IMR-90 (cell line): ENCODE data around the gene TBCD. TPM values are rescaled to one million over a fixed set of nuclear protein-coding genes. Genes with fewer than 3 reads are reported as not detected.

ENCODE experiments used
- ATAC-seq: fragments of 200-7000 bp; cut with Tn5 transposase; 2 replicates; pipeline ENCODE4 v1.9.1; 2020; ENCODE audit warnings: low read depth, mild to moderate bottlenecking, moderate library complexity
- BruUV-seq: library from RNA; stranded (reverse); fragments of 400-500 nt; replicated peaks from 2 replicates; lab custom pipeline; 2021; lab: Mats Ljungman, UMichigan
- CTCF ChIA-PET: fragments of 300-600 bp; formaldehyde crosslinking; extraction: SDS; loops from one replicate; lab custom pipeline; 2021; ENCODE audit warnings: antibody characterized with exemption; lab: Yijun Ruan, JAX
- POLR2A ChIA-PET: fragments of 300-600 bp; sonication (Branson Sonifier 250); formaldehyde crosslinking; loops from one replicate; lab custom pipeline; 2022; ENCODE audit warnings: antibody characterized with exemption; ENCODE audit not compliant: unreplicated experiment; lab: Charles Lee
- DNase-seq: peaks from one replicate; pipeline ENCODE4 v3.0.0; 2013
- H2AFZ ChIP-seq: replicated peaks from 2 replicates; pipeline ENCODE3; 2013; ENCODE audit warnings: low read length, mild to moderate bottlenecking; ENCODE audit not compliant: poor library complexity
- H2AK5ac ChIP-seq: 2 replicates; pipeline ENCODE4 v1.6.1; 2013; ENCODE audit warnings: low read depth, low read length, inconsistent platforms
- H2AK9ac ChIP-seq: replicated peaks from 2 replicates; pipeline ENCODE3; 2013; ENCODE audit warnings: mild to moderate bottlenecking, low read depth, low read length, moderate library complexity; ENCODE audit not compliant: poor library complexity
- H2BK120ac ChIP-seq: 2 replicates; pipeline ENCODE4 v1.6.1; 2013; ENCODE audit warnings: low read depth, low read length, inconsistent platforms
- H2BK15ac ChIP-seq: 3 replicates; pipeline ENCODE4 v1.6.1; 2013; ENCODE audit warnings: low read depth, low read length, inconsistent platforms
- H2BK20ac ChIP-seq: 2 replicates; pipeline ENCODE4 v1.6.1; 2013; ENCODE audit warnings: low read depth, mild to moderate bottlenecking, inconsistent platforms, low read length, moderate library complexity
- H2BK5ac ChIP-seq: 2 replicates; pipeline ENCODE4 v1.6.1; 2013; ENCODE audit warnings: mild to moderate bottlenecking, low read depth, low read length, inconsistent platforms; ENCODE audit not compliant: poor library complexity, severe bottlenecking
- H3K14ac ChIP-seq: replicated peaks from 2 replicates; pipeline ENCODE4 v1.6.1; 2013; ENCODE audit warnings: low read depth, low read length, inconsistent platforms
- H3K18ac ChIP-seq: 2 replicates; pipeline ENCODE4 v1.6.1; 2013; ENCODE audit warnings: low read depth, low read length, control low read depth
- H3K23ac ChIP-seq: 2 replicates; pipeline ENCODE4 v1.6.1; 2013; ENCODE audit warnings: low read depth, low read length, inconsistent platforms
- H3K27ac ChIP-seq: 2 replicates; pipeline ENCODE4 v1.5.1; 2013; ENCODE audit warnings: mild to moderate bottlenecking, control low read depth, low read length; ENCODE audit not compliant: insufficient read depth
- H3K27me3 ChIP-seq: 2 replicates; pipeline ENCODE4 v1.6.1; 2013; ENCODE audit warnings: low read length; ENCODE audit not compliant: control insufficient read depth, insufficient read depth
- H3K36me3 ChIP-seq: 2 replicates; pipeline ENCODE4 v1.6.1; 2013; ENCODE audit warnings: low read length, mixed read lengths; ENCODE audit not compliant: control insufficient read depth, insufficient read depth
- H3K4ac ChIP-seq: 2 replicates; pipeline ENCODE4 v1.6.1; 2013; ENCODE audit warnings: low read depth, low read length, inconsistent platforms
- H3K4me1 ChIP-seq: 2 replicates; pipeline ENCODE4 v1.6.1; 2013; ENCODE audit warnings: low read length, mixed read lengths; ENCODE audit not compliant: control insufficient read depth, insufficient read depth
- H3K4me2 ChIP-seq: 2 replicates; pipeline ENCODE4 v1.6.1; 2013; ENCODE audit warnings: low read depth, mild to moderate bottlenecking, control low read depth, low read length, moderate library complexity
- H3K4me3 ChIP-seq: 2 replicates; pipeline ENCODE4 v1.5.1; 2013; ENCODE audit warnings: low read depth, mild to moderate bottlenecking, control low read depth, low read length, moderate library complexity; ENCODE audit not compliant: insufficient read depth
- H3K56ac ChIP-seq: 2 replicates; pipeline ENCODE4 v1.6.1; 2013; ENCODE audit warnings: low read length, inconsistent platforms; ENCODE audit not compliant: insufficient read depth; ENCODE audit errors: extremely low read depth
- H3K79me1 ChIP-seq, 2 experiments: 2 replicates each; pipeline ENCODE4 v1.6.1; 2013; ENCODE audit warnings: low read length in 2 of 2, inconsistent platforms in 1 of 2, low read depth in 1 of 2
- H3K9ac ChIP-seq: 2 replicates; pipeline ENCODE4 v1.6.1; 2013; ENCODE audit warnings: low read depth, low read length, control low read depth
- H3K9me1 ChIP-seq: 2 replicates; pipeline ENCODE4 v1.6.1; 2013; ENCODE audit warnings: low read length, inconsistent platforms; ENCODE audit not compliant: insufficient read depth
- H3K9me3 ChIP-seq: 2 replicates; pipeline ENCODE4 v1.6.1; 2013; ENCODE audit warnings: low read length; ENCODE audit not compliant: control insufficient read depth, insufficient read depth
- H4K20me1 ChIP-seq: 2 replicates; pipeline ENCODE4 v1.6.1; 2013; ENCODE audit warnings: low read length, inconsistent platforms; ENCODE audit not compliant: insufficient read depth
- H4K5ac ChIP-seq: 2 replicates; pipeline ENCODE4 v1.6.1; 2013; ENCODE audit warnings: mild to moderate bottlenecking, low read depth, low read length, control low read depth
- H4K8ac ChIP-seq, 2 experiments: 2 replicates each; pipeline ENCODE4 v1.6.1; 2013; ENCODE audit warnings: low read depth in 2 of 2, low read length in 2 of 2, control low read depth in 1 of 2, inconsistent platforms in 1 of 2
- H4K91ac ChIP-seq: 2 replicates; pipeline ENCODE4 v1.6.1; 2013; ENCODE audit warnings: low read depth, low read length, inconsistent platforms; ENCODE audit not compliant: insufficient read depth
- BHLHE40 ChIP-seq: fragments of 150-350 bp; IDR thresholded peaks from 2 replicates; pipeline ENCODE4 v1.6.1; 2016; ENCODE audit warnings: mild to moderate bottlenecking, low read depth, low read length
- CEBPB ChIP-seq: IDR thresholded peaks from 2 replicates; pipeline ENCODE4 v1.6.1; 2012; ENCODE audit warnings: low read depth, low read length, improper control_type of control experiment
- CHD1 ChIP-seq: IDR thresholded peaks from 2 replicates; pipeline ENCODE4 v1.6.1; 2012; ENCODE audit warnings: low read depth, low read length, improper control_type of control experiment
- FOS ChIP-seq: fragments of 150-350 bp; IDR thresholded peaks from 2 replicates; pipeline ENCODE4 v1.6.1; 2016; ENCODE audit warnings: low read depth, low read length
- MAFK ChIP-seq: IDR thresholded peaks from 2 replicates; pipeline ENCODE4 v1.6.1; 2012; ENCODE audit warnings: low read depth, low read length, improper control_type of control experiment
- MAZ ChIP-seq: IDR thresholded peaks from 2 replicates; pipeline ENCODE4 v1.6.1; 2012; ENCODE audit warnings: low read depth, mild to moderate bottlenecking, low read length, improper control_type of control experiment, moderate library complexity, borderline replicate concordance
- MXI1 ChIP-seq: IDR thresholded peaks from 2 replicates; pipeline ENCODE4 v1.6.1; 2012; ENCODE audit warnings: low read depth, mild to moderate bottlenecking, low read length, moderate library complexity, borderline replicate concordance
- NFE2L2 ChIP-seq: fragments of 150-350 bp; IDR thresholded peaks from 2 replicates; pipeline ENCODE4 v1.6.1; 2016; ENCODE audit warnings: low read depth, mild to moderate bottlenecking, low read length
- POLR2A ChIP-seq: IDR thresholded peaks from 2 replicates; pipeline ENCODE4 v1.6.1; 2012; ENCODE audit warnings: mild to moderate bottlenecking, low read depth, low read length
- RAD21 ChIP-seq: IDR thresholded peaks from 2 replicates; pipeline ENCODE4 v1.6.1; 2012; ENCODE audit warnings: low read length, improper control_type of control experiment
- RCOR1 ChIP-seq: IDR thresholded peaks from 2 replicates; pipeline ENCODE4 v1.6.1; 2012; ENCODE audit warnings: mild to moderate bottlenecking, low read length, improper control_type of control experiment; ENCODE audit not compliant: insufficient replicate concordance
- RFX5 ChIP-seq: IDR thresholded peaks from 2 replicates; pipeline ENCODE4 v1.8.0; 2012; ENCODE audit warnings: low read depth, mild to moderate bottlenecking, low read length, moderate library complexity
- SMC3 ChIP-seq: fragments of 150-350 bp; IDR thresholded peaks from 2 replicates; pipeline ENCODE4 v1.6.1; 2016; ENCODE audit warnings: low read depth, mild to moderate bottlenecking, antibody characterized with exemption, low read length, moderate library complexity
- WGBS, 2 experiments: methylation state at CpG; one replicate each; pipeline versions ENCODE4 v1.1.5 to v1.1.7; 2013; ENCODE audit warnings: missing lambda C conversion rate in 2 of 2; ENCODE audit not compliant: insufficient read length in 1 of 2; ENCODE audit errors: extremely low coverage in 2 of 2; 5-methylcytosine and 5-hydroxymethylcytosine counted together
- dilution Hi-C: fragments of 300-500 bp; cut with HindIII; formaldehyde crosslinking; loops from one replicate; pipeline ENCODE4 v1.14.3; 2018; ENCODE audit warnings: low sequenced_read_pairs; ENCODE audit not compliant: unreplicated experiment
- in situ Hi-C: fragments of 300-500 bp; cut with MboI; formaldehyde crosslinking; loops from 3 replicates; pipeline ENCODE4 v1.14.3; 2019; ENCODE audit warnings: low sequenced_read_pairs, inconsistent platforms, mixed read lengths
- intact Hi-C: fragments of 100-400 bp; cut with micrococcal nuclease; formaldehyde crosslinking; loops from 2 replicates; pipeline ENCODE4 v1.10.0; 2022
- polyA plus RNA-seq, 3 experiments: library from polyadenylated mRNA; depleted of rRNA; stranded (reverse); fragments of >200 nt; gene quantifications; 2 replicates each; pipeline ENCODE4 v1.2.3, GENCODE V29; 2012; ENCODE audit warnings: low replicate concordance in 1 of 3
- total RNA-seq: library from RNA; depleted of rRNA; stranded (reverse); fragments of >200 nt; gene quantifications from 2 replicates; pipeline ENCODE4 v1.2.3, GENCODE V29; 2012
- TF ChIP-seq, protein P1 (sequence below): conservative IDR thresholded peaks from 2 replicates; pipeline ENCODE4 v1.5.1; 2012; ENCODE audit warnings: mild to moderate bottlenecking, low read depth, low read length, improper control_type of control experiment
- TF ChIP-seq, protein P2 (sequence below): fragments of 150-350 bp; IDR thresholded peaks from 2 replicates; pipeline ENCODE4 v1.6.1; 2016; ENCODE audit warnings: low read depth, mild to moderate bottlenecking, low read length, moderate library complexity, borderline replicate concordance

Gene TBCD
- total and polyA plus RNA-seq, 2 of the 4 experiments (the other 2 are of a cell fraction) = 21.9 to 54.5 TPM

DNA sequence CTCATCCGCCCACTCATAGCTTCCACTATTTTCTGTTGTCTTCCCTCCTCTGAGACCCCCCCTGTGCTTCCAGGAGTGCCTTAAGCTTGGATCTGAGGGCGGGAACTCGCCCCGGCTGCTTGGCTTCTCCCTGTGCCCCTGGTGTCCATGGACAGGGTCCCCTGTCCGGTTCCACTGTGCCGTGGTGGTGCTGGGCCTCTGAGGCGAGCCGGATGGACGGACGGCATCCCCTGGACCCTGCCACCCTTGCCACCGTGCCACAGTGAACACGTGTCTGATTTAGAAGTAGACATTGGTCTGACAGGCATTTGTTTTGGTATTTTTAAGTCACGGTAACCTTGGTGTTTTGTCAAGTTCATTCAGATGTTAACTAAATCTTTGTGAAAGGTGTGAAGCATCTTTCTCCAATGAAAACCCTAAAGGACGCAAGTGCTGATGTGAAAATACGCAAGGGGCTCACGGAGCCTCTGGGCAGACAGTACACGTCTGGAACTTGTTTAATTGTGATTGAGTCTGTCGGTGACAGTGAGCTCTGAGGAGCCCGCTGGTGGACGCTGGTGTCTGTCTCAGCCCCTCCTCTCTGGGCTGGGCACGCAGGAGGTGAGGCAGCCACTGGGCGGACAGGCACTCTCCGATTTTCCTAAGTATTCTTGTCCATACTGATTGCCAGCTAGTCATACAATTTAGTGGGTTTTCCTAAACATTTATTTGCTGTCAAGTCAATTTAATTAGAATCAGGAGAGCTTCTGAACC, 61.6 kb downstream of the TBCD start:
- 96% methylated on average over 8 of the region's 23 CpGs; no CpG with 5 or more reads in 1 of the 2 experiments for WGBS, 2 experiments
- no peaks in the 10 kb centered on the region for H3K4me1 ChIP-seq
- TF ChIP-seq SMC3 = no peak
- TF ChIP-seq RAD21 = no peak
- no peak for TF ChIP-seq POLR2A
- TF ChIP-seq MAZ = no peak
- no peak for TF ChIP-seq FOS
- TF ChIP-seq CEBPB = no peak
- TF ChIP-seq MAFK = no peak
- TF ChIP-seq, protein P1, sequence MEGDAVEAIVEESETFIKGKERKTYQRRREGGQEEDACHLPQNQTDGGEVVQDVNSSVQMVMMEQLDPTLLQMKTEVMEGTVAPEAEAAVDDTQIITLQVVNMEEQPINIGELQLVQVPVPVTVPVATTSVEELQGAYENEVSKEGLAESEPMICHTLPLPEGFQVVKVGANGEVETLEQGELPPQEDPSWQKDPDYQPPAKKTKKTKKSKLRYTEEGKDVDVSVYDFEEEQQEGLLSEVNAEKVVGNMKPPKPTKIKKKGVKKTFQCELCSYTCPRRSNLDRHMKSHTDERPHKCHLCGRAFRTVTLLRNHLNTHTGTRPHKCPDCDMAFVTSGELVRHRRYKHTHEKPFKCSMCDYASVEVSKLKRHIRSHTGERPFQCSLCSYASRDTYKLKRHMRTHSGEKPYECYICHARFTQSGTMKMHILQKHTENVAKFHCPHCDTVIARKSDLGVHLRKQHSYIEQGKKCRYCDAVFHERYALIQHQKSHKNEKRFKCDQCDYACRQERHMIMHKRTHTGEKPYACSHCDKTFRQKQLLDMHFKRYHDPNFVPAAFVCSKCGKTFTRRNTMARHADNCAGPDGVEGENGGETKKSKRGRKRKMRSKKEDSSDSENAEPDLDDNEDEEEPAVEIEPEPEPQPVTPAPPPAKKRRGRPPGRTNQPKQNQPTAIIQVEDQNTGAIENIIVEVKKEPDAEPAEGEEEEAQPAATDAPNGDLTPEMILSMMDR = no peak
- no peak for TF ChIP-seq RFX5
- no peak for TF ChIP-seq RCOR1
- TF ChIP-seq BHLHE40 = no peak
- TF ChIP-seq CHD1 = no peak
- no peak for TF ChIP-seq MXI1
- TF ChIP-seq, protein P2, sequence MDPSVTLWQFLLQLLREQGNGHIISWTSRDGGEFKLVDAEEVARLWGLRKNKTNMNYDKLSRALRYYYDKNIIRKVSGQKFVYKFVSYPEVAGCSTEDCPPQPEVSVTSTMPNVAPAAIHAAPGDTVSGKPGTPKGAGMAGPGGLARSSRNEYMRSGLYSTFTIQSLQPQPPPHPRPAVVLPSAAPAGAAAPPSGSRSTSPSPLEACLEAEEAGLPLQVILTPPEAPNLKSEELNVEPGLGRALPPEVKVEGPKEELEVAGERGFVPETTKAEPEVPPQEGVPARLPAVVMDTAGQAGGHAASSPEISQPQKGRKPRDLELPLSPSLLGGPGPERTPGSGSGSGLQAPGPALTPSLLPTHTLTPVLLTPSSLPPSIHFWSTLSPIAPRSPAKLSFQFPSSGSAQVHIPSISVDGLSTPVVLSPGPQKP = no peak
- TF ChIP-seq NFE2L2 = no peak

More for the DNA sequence above, 61.6 kb downstream of the TBCD start:
- H3K4me3 ChIP-seq = no peak overlapping the region
- H2BK120ac ChIP-seq = no peak overlapping the region
- H2BK20ac ChIP-seq = no peak overlapping the region
- H4K91ac ChIP-seq = no peak overlapping the region
- no peak overlapping the region for H3K18ac ChIP-seq
- no peaks in the 10 kb centered on the region; the same call in none of the 2 replicates for H4K20me1 ChIP-seq
- no peak overlapping the region for H2BK15ac ChIP-seq
- H3K79me1 ChIP-seq = peaks cover 0 to 7% of the 10 kb centered on the region in 2 experiments; a peak in 2 of 4 replicates
- no peak overlapping the region for H3K9ac ChIP-seq
- peaks cover 26% of the 10 kb centered on the region for H3K36me3 ChIP-seq
- H2AK5ac ChIP-seq = no peak overlapping the region
- ChIA-PET POLR2A (no interaction called here), CTCF (interaction anchor here (0.7 kb wide), 1 partner anchor 39 kb away, joined by 3 read pairs; no protein-coding TSS in a partner anchor)
- H3K9me1 ChIP-seq = peaks cover 6% of the 10 kb centered on the region; the same call in 1 of the 2 replicates
- no peaks in the 10 kb centered on the region for H3K9me3 ChIP-seq
- no peak overlapping the region for H3K14ac ChIP-seq
- H3K4ac ChIP-seq = no peak overlapping the region
- no peak overlapping the region for H2AK9ac ChIP-seq
- no TSS peak for BruUV-seq
- no peak overlapping the region for H2AFZ ChIP-seq
- H3K27ac ChIP-seq = no peak overlapping the region
- dilution Hi-C loops (no loop called here), intact Hi-C loops (no loop called here), in situ Hi-C loops (no loop called here)
- H3K23ac ChIP-seq = no peak overlapping the region
- H3K27me3 ChIP-seq = no peaks in the 10 kb centered on the region
- no peak overlapping the region for H2BK5ac ChIP-seq
- no peak overlapping the region for H4K8ac ChIP-seq
- no peak for ATAC-seq
- no peak overlapping the region for H3K4me2 ChIP-seq
- H4K5ac ChIP-seq = no peak overlapping the region
- H3K56ac ChIP-seq = no peak overlapping the region
- DNase-seq = no peak
